HG02840 (cell line): ENCODE data around the gene STXBP6.
"Not testable (repeated sequence)": the region's sequence is repeated elsewhere in the genome, so short reads cannot be mapped to it uniquely, and the experiment has no call there.

Experiments used
- ATAC-seq: cut with Tn5 transposase; IDR thresholded peaks from one replicate; pipeline ENCODE4 v1.9.1; 2021; ENCODE audit warnings: mild to moderate bottlenecking, moderate library complexity, moderate number of reproducible peaks; ENCODE audit not compliant: unreplicated experiment, low FRiP score

Gene STXBP6

GRCh38 chr14:24990773-24991172, 59.2 kb downstream of the STXBP6 start:
- ATAC-seq, result no peak

- no peak for ATAC-seq
Measured at GRCh38 chr14:24990050-24990449, 59.9 kb downstream of the STXBP6 start.

GRCh38 chr14:24988760-24989159, 61.2 kb downstream of the STXBP6 start:
- no peak for ATAC-seq

- ATAC-seq, result no peak
Measured at GRCh38 chr14:24986206-24986893, 63.6 kb downstream of the STXBP6 start.

- no peak for ATAC-seq
Measured at GRCh38 chr14:24984846-24985589, 64.9 kb downstream of the STXBP6 start.

GRCh38 chr14:24982472-24983155, 67.3 kb downstream of the STXBP6 start:
- no peak for ATAC-seq

- peak; percentile 32 for ATAC-seq
Measured at GRCh38 chr14:24979725-24980239, 70.2 kb downstream of the STXBP6 start.

GRCh38 chr14:24978862-24979724, 70.9 kb downstream of the STXBP6 start:
- peak; percentile 88 for ATAC-seq

- no peak for ATAC-seq
Measured at GRCh38 chr14:24976602-24977001, 73.3 kb downstream of the STXBP6 start.

- ATAC-seq, result no peak
Measured at GRCh38 chr14:24975393-24975792, 74.6 kb downstream of the STXBP6 start.

- no peak for ATAC-seq
Measured at GRCh38 chr14:24974591-24975374, 75.2 kb downstream of the STXBP6 start.

- ATAC-seq, result no peak
Measured at GRCh38 chr14:24972844-24973243, 77.1 kb downstream of the STXBP6 start.

- no peak for ATAC-seq
Measured at GRCh38 chr14:24971255-24971654, 78.7 kb downstream of the STXBP6 start.

GRCh38 chr14:24966579-24966964, 83.4 kb downstream of the STXBP6 start:
- ATAC-seq, result no peak

GRCh38 chr14:24965934-24966578, 83.9 kb downstream of the STXBP6 start:
- ATAC-seq, result no peak

- ATAC-seq, result no peak
Measured at GRCh38 chr14:24965578-24965933, 84.4 kb downstream of the STXBP6 start.

GRCh38 chr14:24964591-24964990, 85.4 kb downstream of the STXBP6 start:
- ATAC-seq, result no peak

GRCh38 chr14:24964048-24964447, 85.9 kb downstream of the STXBP6 start:
- no peak for ATAC-seq

GRCh38 chr14:24962118-24962517, 87.8 kb downstream of the STXBP6 start:
- not testable (repeated sequence) for ATAC-seq
